Testis (tissue), 2 donors: ENCODE data around the gene DPF3.

Experiments used
- POLR2A ChIP-seq: fragments of 450-650 bp; IDR thresholded peaks from one replicate; pipeline ENCODE4 v1.6.1; 2017; ENCODE audit warnings: antibody characterized with exemption, mild to moderate bottlenecking, moderate library complexity
- TF ChIP-seq, protein P1 (sequence below), 3 experiments: fragments of 450-650 bp in 2 of 3; fragments of 200-600 bp in 1 of 3; sonication (generic) in 1 of 3; IDR thresholded peaks; one replicate each; pipeline ENCODE4 v1.5.1; 2016 to 2019; ENCODE audit warnings: antibody characterized with exemption in 3 of 3, mild to moderate bottlenecking in 2 of 3, moderate library complexity in 1 of 3

GRCh38 chr14:72736786-72737559, 156.9 kb downstream of the DPF3 start:
- TF ChIP-seq, protein P1, sequence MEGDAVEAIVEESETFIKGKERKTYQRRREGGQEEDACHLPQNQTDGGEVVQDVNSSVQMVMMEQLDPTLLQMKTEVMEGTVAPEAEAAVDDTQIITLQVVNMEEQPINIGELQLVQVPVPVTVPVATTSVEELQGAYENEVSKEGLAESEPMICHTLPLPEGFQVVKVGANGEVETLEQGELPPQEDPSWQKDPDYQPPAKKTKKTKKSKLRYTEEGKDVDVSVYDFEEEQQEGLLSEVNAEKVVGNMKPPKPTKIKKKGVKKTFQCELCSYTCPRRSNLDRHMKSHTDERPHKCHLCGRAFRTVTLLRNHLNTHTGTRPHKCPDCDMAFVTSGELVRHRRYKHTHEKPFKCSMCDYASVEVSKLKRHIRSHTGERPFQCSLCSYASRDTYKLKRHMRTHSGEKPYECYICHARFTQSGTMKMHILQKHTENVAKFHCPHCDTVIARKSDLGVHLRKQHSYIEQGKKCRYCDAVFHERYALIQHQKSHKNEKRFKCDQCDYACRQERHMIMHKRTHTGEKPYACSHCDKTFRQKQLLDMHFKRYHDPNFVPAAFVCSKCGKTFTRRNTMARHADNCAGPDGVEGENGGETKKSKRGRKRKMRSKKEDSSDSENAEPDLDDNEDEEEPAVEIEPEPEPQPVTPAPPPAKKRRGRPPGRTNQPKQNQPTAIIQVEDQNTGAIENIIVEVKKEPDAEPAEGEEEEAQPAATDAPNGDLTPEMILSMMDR (IDR thresholded peaks at IDR 0.05), result no peak
- no peak for TF ChIP-seq POLR2A
